BLaER1 treated with 17β-estradiol and CSF1 and Interleukin-3, amounts not matched to agents 10 nM and 100 nM (cell line): ENCODE data around the gene PKN1.

ENCODE experiments used
- H3K27ac ChIP-seq, 11 experiments: shearing (Covaris generic); formaldehyde crosslinking; 2 replicates each; pipeline ENCODE4 v1.8.1; 2022
- H3K27me3 ChIP-seq, 11 experiments: shearing (Covaris generic); formaldehyde crosslinking; 2 replicates each; pipeline ENCODE4 v1.8.1; 2022
- H3K36me3 ChIP-seq, 11 experiments: shearing (Covaris generic); formaldehyde crosslinking; 2 replicates each; pipeline ENCODE4 v1.8.1; 2022
- H3K4me1 ChIP-seq, 10 experiments: shearing (Covaris generic); formaldehyde crosslinking; 2 replicates each; pipeline ENCODE4 v1.8.1; 2022
- H3K4me2 ChIP-seq, 11 experiments: shearing (Covaris generic); formaldehyde crosslinking; 2 replicates each; pipeline ENCODE4 v1.8.1; 2022
- H3K4me3 ChIP-seq, 10 experiments: shearing (Covaris generic); formaldehyde crosslinking; 2 replicates each; pipeline ENCODE4 v1.8.1; 2022
- H3K9ac ChIP-seq, 11 experiments: shearing (Covaris generic); formaldehyde crosslinking; 2 replicates each; pipeline ENCODE4 v1.8.1; 2022
- H3K9me3 ChIP-seq, 11 experiments: shearing (Covaris generic); formaldehyde crosslinking; replicated peaks in 1 of 11; 2 replicates each; pipeline ENCODE4 v1.8.1; 2022
- H4K20me1 ChIP-seq, 11 experiments: shearing (Covaris generic); formaldehyde crosslinking; 2 replicates each; pipeline ENCODE4 v1.8.1; 2022
- Cebpa-rat ChIP-seq, 11 experiments: shearing (Covaris generic); IDR thresholded peaks; 2 replicates each; pipeline ENCODE4 v1.8.1; 2022

PKN1 gene

DNA sequence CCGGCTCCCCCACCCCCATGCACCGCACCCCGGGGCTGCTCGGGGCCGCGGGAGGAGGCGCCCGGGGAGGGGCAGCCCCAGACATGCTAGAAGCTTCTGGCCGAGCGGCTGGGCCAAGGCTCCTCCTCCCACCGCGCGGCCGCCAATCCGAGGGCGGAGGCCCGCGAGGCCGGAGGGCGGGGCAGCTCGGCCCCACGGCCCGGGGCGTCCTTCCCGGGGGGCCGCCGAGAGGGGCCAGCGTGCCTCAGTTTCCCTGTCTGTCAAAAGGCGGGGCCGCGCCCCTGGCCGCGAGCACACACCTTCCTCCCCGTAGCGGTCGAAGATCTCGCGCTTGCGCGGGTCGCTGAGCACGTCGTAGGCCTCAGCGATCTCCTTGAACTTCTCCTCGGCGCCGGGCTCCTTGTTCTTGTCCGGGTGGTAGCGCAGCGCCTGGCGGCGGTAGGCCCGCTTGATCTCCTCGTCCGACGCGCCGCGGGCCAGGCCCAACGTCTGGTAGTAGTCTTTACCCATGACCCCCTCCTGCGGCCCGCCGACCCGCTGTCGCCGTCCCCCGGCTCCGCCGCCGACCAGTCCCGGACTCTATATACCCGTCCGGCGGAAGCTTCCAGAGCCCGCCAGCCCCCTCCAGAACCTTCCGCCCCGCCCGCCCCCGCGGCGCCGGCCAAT, 84.9 kb downstream of the PKN1 start, which contains the start of gene DNAJB1:
DNAJB1 (minus strand) TSS at position 558 of the 666 bp plus-strand sequence; CDS start at position 510, 48 bp downstream.
- Histone ChIP-seq H3K9ac (peak within 1 kb of the TSS; percentile 95 to 99 (median 98)), H3K27ac (peak within 1 kb of the TSS; percentile 92 to 99 (median 97)), H3K36me3 (peaks cover 35 to 45% (median 42%) of the 10 kb centered on the region in 11 experiments), H3K4me2 (peak within 1 kb of the TSS; percentile 90 to 99 (median 96)), H3K4me1 (peaks cover 69 to 76% (median 73%) of the 10 kb centered on the region in 10 experiments), H3K9me3 (no peaks in the 10 kb centered on the region), H3K4me3 (peak within 1 kb of the TSS; percentile 84 to 99 (median 95)), H3K27me3 (no peaks in the 10 kb centered on the region), H4K20me1 (peaks cover 38 to 52% (median 46%) of the 10 kb centered on the region in 11 experiments)
- TF ChIP-seq Cebpa-rat (IDR thresholded peaks at IDR 0.05), result no peak

DNA sequence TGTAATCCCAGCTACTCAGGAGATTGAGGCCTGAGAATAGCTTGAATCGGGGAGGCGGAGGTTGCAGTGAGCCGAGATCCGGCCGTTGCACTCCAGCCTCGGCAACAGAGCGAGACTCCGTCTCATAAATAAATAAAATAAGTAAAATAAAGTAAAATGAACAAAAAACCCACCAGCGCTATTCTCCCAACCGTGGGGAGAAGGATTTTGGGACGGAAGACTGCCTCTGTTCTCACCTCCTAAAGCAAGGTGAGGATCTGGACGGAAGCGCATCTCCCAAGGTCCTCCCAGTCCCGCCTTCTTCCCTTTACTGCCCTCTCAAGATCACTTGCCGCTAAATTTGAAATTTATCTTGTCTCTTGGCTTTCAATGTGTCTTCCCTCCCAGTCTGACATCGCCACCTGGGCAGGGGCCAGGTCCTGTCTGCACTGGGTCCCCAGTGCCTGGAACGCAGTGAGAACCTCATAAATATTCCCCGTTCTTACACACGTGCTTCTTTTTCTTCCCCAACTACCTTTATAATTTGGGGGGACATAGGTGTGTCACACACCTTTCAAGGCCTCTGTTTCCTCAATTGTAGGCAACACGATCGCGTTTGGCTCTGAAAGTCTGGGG, 86.2 kb downstream of the PKN1 start:
- H3K36me3 ChIP-seq, result peaks cover 24 to 31% (median 29%) of the 10 kb centered on the region in 11 experiments
- peaks cover 64 to 73% (median 70%) of the 10 kb centered on the region in 10 experiments for H3K4me1 ChIP-seq
- H3K4me3 ChIP-seq, result peak overlapping the region in 6 of 10 experiments; percentile 29 to 63 (median 41); a peak in 6 of 20 replicates
- H4K20me1 ChIP-seq, result peaks cover 33 to 38% (median 37%) of the 10 kb centered on the region in 11 experiments
- H3K27me3 ChIP-seq, result no peaks in the 10 kb centered on the region
- TF ChIP-seq Cebpa-rat (IDR thresholded peaks at IDR 0.05), result no peak
- peak overlapping the region; percentile 55 to 96 (median 79) for H3K4me2 ChIP-seq
- peak overlapping the region; percentile 58 to 88 (median 77) for H3K27ac ChIP-seq
- H3K9me3 ChIP-seq, result no peaks in the 10 kb centered on the region
- peak overlapping the region in 10 of 11 experiments; percentile 2 to 72 (median 66); a peak in 13 of 22 replicates for H3K9ac ChIP-seq

DNA sequence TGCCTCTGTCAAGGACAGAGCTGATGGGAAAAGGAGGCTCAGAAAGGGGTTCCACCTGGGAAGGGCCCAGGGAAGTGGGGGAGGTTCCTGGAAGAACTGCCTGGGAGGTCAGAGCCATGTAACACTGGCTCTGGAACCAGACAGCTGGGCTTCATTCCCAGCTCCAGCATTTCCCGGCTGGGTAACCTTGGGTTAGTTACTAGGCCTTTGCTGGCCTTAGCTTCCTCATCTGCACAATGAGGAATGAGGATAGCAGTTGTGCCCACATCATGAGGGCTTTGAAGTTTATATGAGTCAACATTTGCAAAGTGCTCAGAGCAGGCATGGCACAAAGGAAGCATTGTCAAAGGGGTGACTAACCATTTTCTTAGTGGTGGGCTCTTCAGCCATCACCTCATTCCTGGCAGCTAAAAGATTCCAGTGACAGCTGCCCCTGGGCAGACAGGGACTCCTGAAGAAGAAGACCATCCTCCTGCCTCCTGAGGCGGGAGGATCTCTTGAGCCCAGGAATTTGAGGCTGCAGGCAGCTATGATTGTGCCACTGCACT, 86.8 kb downstream of the PKN1 start:
- Histone ChIP-seq H3K36me3 (peaks cover 18 to 26% (median 23%) of the 10 kb centered on the region in 11 experiments), H3K9me3 (no peaks in the 10 kb centered on the region), H3K9ac (peak overlapping the region in 9 of 11 experiments; percentile 2 to 64 (median 34); a peak in 10 of 22 replicates), H3K27me3 (no peaks in the 10 kb centered on the region), H4K20me1 (peaks cover 27 to 32% (median 31%) of the 10 kb centered on the region in 11 experiments), H3K4me3 (no peak overlapping the region), H3K27ac (peak overlapping the region; percentile 58 to 83 (median 77); a peak in 20 of 22 replicates), H3K4me2 (peak overlapping the region; percentile 55 to 96 (median 79)), H3K4me1 (peaks cover 58 to 67% (median 64%) of the 10 kb centered on the region in 10 experiments)
- no peak for TF ChIP-seq Cebpa-rat (IDR thresholded peaks at IDR 0.05)

GRCh38 chr19:14520543-14520942, 87.4 kb downstream of the PKN1 start:
- H3K4me1 ChIP-seq, result peaks cover 52 to 61% (median 58%) of the 10 kb centered on the region in 10 experiments
- no peaks in the 10 kb centered on the region for H3K27me3 ChIP-seq
- peaks cover 12 to 19% (median 17%) of the 10 kb centered on the region in 11 experiments for H3K36me3 ChIP-seq
- H3K4me2 ChIP-seq, result peak overlapping the region in 8 of 11 experiments; percentile 75 to 96 (median 82); a peak in 11 of 22 replicates
- no peaks in the 10 kb centered on the region for H3K9me3 ChIP-seq
- TF ChIP-seq Cebpa-rat (IDR thresholded peaks at IDR 0.05), result no peak
- H3K4me3 ChIP-seq, result no peak overlapping the region
- H3K9ac ChIP-seq, result peak overlapping the region in 1 of 11 experiments; percentile 64; a peak in 1 of 22 replicates
- H3K27ac ChIP-seq, result peak overlapping the region in 6 of 11 experiments; percentile 76 to 83 (median 78); a peak in 11 of 22 replicates
- peaks cover 21 to 26% (median 25%) of the 10 kb centered on the region in 11 experiments for H4K20me1 ChIP-seq
